HEK293T (cell line): Measurements from ENCODE around the gene CASTOR1.

Experiments used
- BHLHE40 ChIP-seq: fragments of 450-650 bp; IDR thresholded peaks from 2 replicates; pipeline ENCODE4 v1.6.1; 2016; ENCODE audit warnings: mild to moderate bottlenecking, moderate library complexity, borderline replicate concordance
- ELF4 ChIP-seq: fragments of 450-650 bp; IDR thresholded peaks from 2 replicates; pipeline ENCODE4 v1.6.1; 2017; ENCODE audit warnings: antibody characterized with exemption
- FOXM1 ChIP-seq: fragments of 450-650 bp; IDR thresholded peaks from 2 replicates; pipeline ENCODE4 v1.6.1; 2017; ENCODE audit warnings: mild to moderate bottlenecking, borderline replicate concordance
- HDGF ChIP-seq: fragments of 450-650 bp; IDR thresholded peaks from 2 replicates; pipeline ENCODE4 v1.6.1; 2017; ENCODE audit warnings: antibody characterized with exemption, borderline replicate concordance
- L3MBTL2 ChIP-seq: fragments of 450-650 bp; conservative IDR thresholded peaks from 2 replicates; pipeline ENCODE4 v1.6.1; 2016; ENCODE audit warnings: mild to moderate bottlenecking
- SP1 ChIP-seq: fragments of 450-650 bp; IDR thresholded peaks from 2 replicates; pipeline ENCODE4 v1.6.1; 2017
- TARDBP ChIP-seq: fragments of 450-650 bp; IDR thresholded peaks from 2 replicates; pipeline ENCODE4 v1.6.1; 2016

GRCh38 chr22:30284666-30285065 lies 4.6 kb downstream of the CASTOR1 start:
- TF ChIP-seq L3MBTL2 = no peak
- TF ChIP-seq SP1 = no peak
- TF ChIP-seq BHLHE40 = no peak
- TF ChIP-seq HDGF = no peak
- no peak for TF ChIP-seq ELF4
- no peak for TF ChIP-seq FOXM1
- TF ChIP-seq TARDBP = no peak
